T-cell (primary cell): ENCODE measurements around the gene TOM1L2. TPM values are rescaled to one million over a fixed set of nuclear protein-coding genes. Genes with fewer than 3 reads are reported as not detected.

Experiments
- ATAC-seq, 4 experiments: fragments of 200-7000 bp in 3 of 4; fragments of 150-1000 bp in 1 of 4; cut with Tn5 transposase; replicated peaks in 1 of 4; 1 replicate in 3 of 4; 2 replicates in 1 of 4; pipeline ENCODE4 v1.10.0; 2021; ENCODE audit warnings: moderate library complexity in 3 of 4, mild to moderate bottlenecking in 2 of 4, moderate number of reproducible peaks in 1 of 4
- CTCF ChIA-PET, 2 donors: fragments of 300-600 bp; sonication (Branson Sonifier 250); formaldehyde crosslinking; loops; one replicate each; lab custom pipeline; 2022; ENCODE audit warnings: antibody characterized with exemption in 2 of 2; lab: Charles Lee
- POLR2A ChIA-PET, 2 donors: fragments of 300-600 bp; sonication (Branson Sonifier 250); formaldehyde crosslinking; loops; one replicate each; lab custom pipeline; 2022; ENCODE audit warnings: antibody characterized with exemption in 2 of 2; lab: Charles Lee
- DNase-seq, 35 experiments: peaks; one replicate each; pipeline versions ENCODE4 v3.0.0 to v3.0.0-alpha.2; 2013 to 2023
- H3K27ac ChIP-seq: one replicate; pipeline ENCODE4 v1.5.1; 2013; ENCODE audit warnings: low read length
- H3K27me3 ChIP-seq, 2 experiments: replicated peaks in 1 of 2; 1 replicate in 1 of 2; 2 replicates in 1 of 2; pipeline versions ENCODE4 v1.6.1 to v1.7.0; 2013; ENCODE audit warnings: low read length in 1 of 2, mixed read lengths in 1 of 2; ENCODE audit not compliant: control insufficient read depth in 2 of 2, insufficient read depth in 2 of 2; ENCODE audit errors: extremely low read depth in 1 of 2
- H3K36me3 ChIP-seq, 2 donors: 1 replicate in 1 of 2; 2 replicates in 1 of 2; pipeline versions ENCODE4 v1.6.1 to v1.7.0; 2013; ENCODE audit warnings: low read length in 1 of 2; ENCODE audit not compliant: control insufficient read depth in 2 of 2, insufficient read depth in 1 of 2; ENCODE audit errors: extremely low read depth in 1 of 2
- H3K4me1 ChIP-seq, 2 experiments: 1 replicate in 1 of 2; 2 replicates in 1 of 2; pipeline versions ENCODE4 v1.6.1 to v1.7.0; 2013; ENCODE audit warnings: low read length in 2 of 2, mixed read lengths in 1 of 2; ENCODE audit not compliant: insufficient read depth in 2 of 2, control insufficient read depth in 1 of 2; ENCODE audit errors: extremely low read depth in 1 of 2
- H3K4me3 ChIP-seq, 2 donors: 1 replicate in 1 of 2; 2 replicates in 1 of 2; pipeline versions ENCODE4 v1.5.1 to v1.7.0; 2013; ENCODE audit warnings: mild to moderate bottlenecking in 2 of 2, low read length in 1 of 2, moderate library complexity in 1 of 2; ENCODE audit not compliant: control insufficient read depth in 1 of 2; ENCODE audit errors: extremely low read depth in 1 of 2
- H3K9me3 ChIP-seq: 2 replicates; pipeline ENCODE4 v1.7.0; 2013
- H3K27ac Mint-ChIP-seq, 2 donors: one replicate each; pipeline ENCODE4 v1.8.0; 2020 to 2021; ENCODE audit warnings: mild to moderate bottlenecking in 2 of 2, mixed read lengths in 2 of 2
- H3K27me3 Mint-ChIP-seq, 2 donors: one replicate each; pipeline ENCODE4 v1.8.0; 2021 to 2022; ENCODE audit warnings: mixed read lengths in 2 of 2
- H3K36me3 Mint-ChIP-seq: one replicate; pipeline ENCODE4 v1.8.0; 2021; ENCODE audit warnings: mixed read lengths
- H3K4me1 Mint-ChIP-seq, 3 donors: one replicate each; pipeline ENCODE4 v1.8.0; 2020 to 2022; ENCODE audit warnings: mixed read lengths in 3 of 3, mild to moderate bottlenecking in 1 of 3
- H3K4me3 Mint-ChIP-seq, 3 donors: one replicate each; pipeline ENCODE4 v1.8.0; 2020 to 2022; ENCODE audit warnings: mild to moderate bottlenecking in 3 of 3, mixed read lengths in 3 of 3, moderate library complexity in 3 of 3
- H3K9me3 Mint-ChIP-seq, 3 donors: one replicate each; pipeline ENCODE4 v1.8.0; 2020 to 2022; ENCODE audit warnings: mixed read lengths in 3 of 3
- WGBS: methylation state at CpG from one replicate; pipeline ENCODE4 v1.1.5; 2013; ENCODE audit warnings: missing lambda C conversion rate; ENCODE audit not compliant: insufficient coverage; 5-methylcytosine and 5-hydroxymethylcytosine counted together
- total RNA-seq, 35 experiments: library from RNA in 6 of 35; stranded (reverse) in 6 of 35; fragments of 120-200 nt in 1 of 35; gene quantifications; one replicate each; pipeline versions ENCODE4 v1.2.1 to v1.2.4 and lab custom pipeline; 2013 to 2026

TOM1L2 gene
- total RNA-seq, 5 donors from 2014 or later (not counting 1 experiment from before 2014, with no cell fraction given) = 57.5 to 71.5 (median 61.9) TPM

GRCh38 chr17:17832032-17832363 lies 140.2 kb downstream of the TOM1L2 start:
- Mint-ChIP-seq H3K36me3 (peaks cover 6% of the 10 kb centered on the region), H3K4me1 (peaks cover 63 to 76% (median 72%) of the 10 kb centered on the region in 3 donors), H3K27me3 (no peaks in the 10 kb centered on the region), H3K4me3 (peak overlapping the region in 1 of 3 donors; percentile 38), H3K9me3 (no peaks in the 10 kb centered on the region), H3K27ac (peak overlapping the region in 1 of 2 donors; percentile 3)
- WGBS = 100% methylated on average over 1 of the region's 2 CpGs
- Histone ChIP-seq H3K4me1 (peaks cover 30 to 70% of the 10 kb centered on the region in 2 experiments), H3K9me3 (no peaks in the 10 kb centered on the region), H3K27me3 (no peaks in the 10 kb centered on the region), H3K36me3 (peaks cover 0 to 17% of the 10 kb centered on the region in 2 donors), H3K4me3 (no peak overlapping the region), H3K27ac (no peak overlapping the region)
- DNase-seq (no peak), ATAC-seq (no peak)
- CTCF ChIA-PET = no interaction called here
- POLR2A ChIA-PET = no interaction called here

- peaks cover 36 to 74% of the 10 kb centered on the region in 2 experiments for H3K4me1 ChIP-seq
- ChIA-PET CTCF (no interaction called here), POLR2A (no interaction called here)
- no peak for DNase-seq
- peaks cover 6% of the 10 kb centered on the region for H3K36me3 Mint-ChIP-seq
- H3K27ac ChIP-seq = no peak overlapping the region
- no peak overlapping the region for H3K4me3 Mint-ChIP-seq
- no peaks in the 10 kb centered on the region for H3K27me3 ChIP-seq
- H3K27me3 Mint-ChIP-seq = no peaks in the 10 kb centered on the region
- H3K4me3 ChIP-seq = no peak overlapping the region
- no peaks in the 10 kb centered on the region for H3K9me3 Mint-ChIP-seq
- peak overlapping the region in 1 of 2 donors; percentile 52 for H3K27ac Mint-ChIP-seq
- H3K4me1 Mint-ChIP-seq = peaks cover 67 to 79% (median 77%) of the 10 kb centered on the region in 3 donors
- H3K36me3 ChIP-seq = peaks cover 0 to 17% of the 10 kb centered on the region in 2 donors
- 97% methylated on average over 12 of the region's 12 CpGs for WGBS
- no peaks in the 10 kb centered on the region for H3K9me3 ChIP-seq
- no peak for ATAC-seq
These were observed 140.8 kb downstream of the TOM1L2 start for GRCh38 chr17:17831208-17832031.

- H3K27ac Mint-ChIP-seq = peak overlapping the region in 1 of 2 donors; percentile 52
- H3K4me3 Mint-ChIP-seq = no peak overlapping the region
- peaks cover 70 to 82% (median 80%) of the 10 kb centered on the region in 3 donors for H3K4me1 Mint-ChIP-seq
- H3K27me3 Mint-ChIP-seq = no peaks in the 10 kb centered on the region
- no peak for ATAC-seq
- ChIA-PET POLR2A (interaction anchor here in 1 of 2 donors (0.5 kb wide), 1 partner anchor 445 kb away, joined by 5 read pairs; no protein-coding TSS in a partner anchor), CTCF (no interaction called here)
- no peak for DNase-seq
- no peak overlapping the region for H3K4me3 ChIP-seq
- peaks cover 0 to 17% of the 10 kb centered on the region in 2 donors for H3K36me3 ChIP-seq
- peaks cover 39 to 77% of the 10 kb centered on the region in 2 experiments for H3K4me1 ChIP-seq
- no peaks in the 10 kb centered on the region for H3K9me3 Mint-ChIP-seq
- H3K27me3 ChIP-seq = no peaks in the 10 kb centered on the region
- 98% methylated on average over 5 of the region's 6 CpGs for WGBS
- no peaks in the 10 kb centered on the region for H3K9me3 ChIP-seq
- H3K27ac ChIP-seq = no peak overlapping the region
- peaks cover 6% of the 10 kb centered on the region for H3K36me3 Mint-ChIP-seq
These were observed 141.4 kb downstream of the TOM1L2 start for GRCh38 chr17:17830740-17831207.

- Mint-ChIP-seq H3K4me3 (no peak overlapping the region), H3K36me3 (peaks cover 6% of the 10 kb centered on the region), H3K9me3 (no peaks in the 10 kb centered on the region), H3K4me1 (peaks cover 68 to 79% (median 79%) of the 10 kb centered on the region in 3 donors), H3K27me3 (no peaks in the 10 kb centered on the region), H3K27ac (no peak overlapping the region)
- 100% methylated on average over 2 of the region's 2 CpGs for WGBS
- DNase-seq = no peak
- peaks cover 35 to 77% of the 10 kb centered on the region in 2 experiments for H3K4me1 ChIP-seq
- ChIA-PET POLR2A (no interaction called here), CTCF (no interaction called here)
- H3K9me3 ChIP-seq = no peaks in the 10 kb centered on the region
- no peak for ATAC-seq
- peaks cover 0 to 17% of the 10 kb centered on the region in 2 donors for H3K36me3 ChIP-seq
- H3K27me3 ChIP-seq = no peaks in the 10 kb centered on the region
- H3K4me3 ChIP-seq = no peak overlapping the region
- no peak overlapping the region for H3K27ac ChIP-seq
These were observed 142.0 kb downstream of the TOM1L2 start for GRCh38 chr17:17830269-17830567.

- ChIA-PET CTCF (interaction anchor here (0.6 to 0.8 kb wide), 3 partner anchors 8 to 24 kb away, joined by 3 read pairs; partner anchors contain the start of gene SREBF1 (in 1 of the 2)), POLR2A (interaction anchor here in 1 of 2 donors (2.8 kb wide), 1 partner anchor 8 kb away, joined by 19 read pairs; the partner anchor contains the start of gene SREBF1)
- peaks cover 0 to 17% of the 10 kb centered on the region in 2 donors for H3K36me3 ChIP-seq
- H3K9me3 Mint-ChIP-seq = no peaks in the 10 kb centered on the region
- H3K4me1 Mint-ChIP-seq = peaks cover 69 to 78% (median 75%) of the 10 kb centered on the region in 3 donors
- H3K27ac ChIP-seq = no peak overlapping the region
- H3K27me3 ChIP-seq = no peaks in the 10 kb centered on the region
- H3K4me3 ChIP-seq = no peak overlapping the region
- peaks cover 33 to 80% of the 10 kb centered on the region in 2 experiments for H3K4me1 ChIP-seq
- H3K27ac Mint-ChIP-seq = peak overlapping the region; percentile 72 to 87
- 86% methylated on average over 13 of the region's 13 CpGs for WGBS
- no peaks in the 10 kb centered on the region for H3K27me3 Mint-ChIP-seq
- DNase-seq (no peak), ATAC-seq (no peak)
- peak overlapping the region in 1 of 3 donors; percentile 50 for H3K4me3 Mint-ChIP-seq
- H3K9me3 ChIP-seq = no peaks in the 10 kb centered on the region
- H3K36me3 Mint-ChIP-seq = peaks cover 6% of the 10 kb centered on the region
These were observed 144.2 kb downstream of the TOM1L2 start for GRCh38 chr17:17827826-17828621.
